KOPT-K1 (cell line): ENCODE data around the gene SNX1.

Experiments used
- H3K27ac ChIP-seq: fragments of 200-600 bp; sonication (generic); 2 replicates; pipeline ENCODE4 v1.5.1; 2016; ENCODE audit warnings: antibody characterized with exemption, mild to moderate bottlenecking, low read depth, low read length; ENCODE audit not compliant: poor library complexity, severe bottlenecking
- H3K36me3 ChIP-seq: fragments of 200-600 bp; sonication (generic); 2 replicates; pipeline ENCODE4 v1.5.1; 2017; ENCODE audit warnings: antibody characterized with exemption, mild to moderate bottlenecking, low read length, moderate library complexity; ENCODE audit not compliant: insufficient read depth
- H3K9me3 ChIP-seq: fragments of 200-600 bp; sonication (generic); 2 replicates; pipeline ENCODE4 v1.5.1; 2017; ENCODE audit warnings: antibody characterized with exemption, low read length, mild to moderate bottlenecking; ENCODE audit not compliant: insufficient read depth, poor library complexity, severe bottlenecking

The SNX1 gene

GRCh38 chr15:64185146-64185911 is 89.5 kb downstream of the SNX1 start:
- Histone ChIP-seq H3K36me3 (peaks cover 34% of the 10 kb centered on the region), H3K9me3 (no peaks in the 10 kb centered on the region), H3K27ac (no peak overlapping the region)

- H3K9me3 ChIP-seq = no peaks in the 10 kb centered on the region
- H3K36me3 ChIP-seq = peaks cover 33% of the 10 kb centered on the region
- no peak overlapping the region for H3K27ac ChIP-seq
Observed at GRCh38 chr15:64187396-64188191, 91.8 kb downstream of the SNX1 start.
